ACHN (cell line): ENCODE results near the gene CAPN1.
"Not testable (repeated sequence)": the region's sequence is repeated elsewhere in the genome, so short reads cannot be mapped to it uniquely, and the experiment has no call there.

Source experiments
- DNase-seq: peaks from one replicate; pipeline ENCODE4 v3.0.0-alpha.2; 2015
- in situ Hi-C: cut with HindIII; loops from 2 replicates; pipeline ENCODE4 v1.10.0; 2017; ENCODE audit warnings: low sequenced_read_pairs, low pct_ligation_motif_present, low pct_unique_long_range_greater_than_20kb

Gene CAPN1

DNA sequence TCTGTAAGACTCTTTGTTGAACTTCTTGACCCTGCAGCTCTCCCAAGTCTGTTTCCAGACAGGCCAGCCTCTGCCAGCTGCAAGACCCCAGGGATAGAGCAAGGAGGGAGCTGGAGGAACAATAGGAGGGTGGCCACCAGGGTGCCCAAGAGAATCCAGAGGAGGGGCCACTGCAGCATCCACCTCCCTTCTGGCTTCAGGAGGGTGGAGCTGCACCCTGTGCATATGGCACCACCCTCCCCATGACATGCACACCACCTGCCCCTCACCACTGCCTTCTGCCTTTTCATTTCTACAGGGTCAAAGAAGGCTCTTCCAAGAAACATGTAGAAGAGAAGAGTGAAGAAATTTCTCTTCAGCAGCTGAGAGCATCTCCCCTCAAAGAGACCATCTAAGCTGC, 60.0 kb downstream of the CAPN1 start:
- no peak for DNase-seq
- in situ Hi-C loops = no loop called here

- in situ Hi-C loops = no loop called here
- no peak for DNase-seq
These were observed 60.7 kb downstream of the CAPN1 start for GRCh38 chr11:65242389-65242788.

DNA sequence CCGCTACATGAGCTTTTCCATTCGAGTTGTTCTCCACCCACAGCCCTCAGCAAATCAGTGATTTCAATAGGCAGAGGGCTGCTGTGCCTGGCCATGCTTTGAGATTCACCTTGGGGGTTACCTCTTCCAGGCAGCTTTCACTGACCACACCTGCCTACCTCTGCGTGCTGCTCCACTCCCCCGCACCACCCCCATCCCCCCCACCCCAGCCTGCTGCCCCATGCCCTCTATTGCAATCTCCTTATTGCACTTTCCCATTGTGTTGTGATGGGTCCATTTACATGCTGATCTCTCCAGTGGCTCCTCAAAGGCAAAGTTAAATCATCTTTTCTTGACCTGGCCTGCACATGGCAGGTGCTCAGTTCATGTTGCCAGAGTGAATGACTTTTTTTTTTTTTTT, 62.1 kb downstream of the CAPN1 start:
- no peak for DNase-seq
- in situ Hi-C loops = no loop called here

GRCh38 chr11:65245046-65245445, 63.3 kb downstream of the CAPN1 start:
- in situ Hi-C loops, DNase-seq: not testable (repeated sequence)

GRCh38 chr11:65246506-65246905, 64.8 kb downstream of the CAPN1 start:
- DNase-seq = no peak
- in situ Hi-C loops = no loop called here

DNA sequence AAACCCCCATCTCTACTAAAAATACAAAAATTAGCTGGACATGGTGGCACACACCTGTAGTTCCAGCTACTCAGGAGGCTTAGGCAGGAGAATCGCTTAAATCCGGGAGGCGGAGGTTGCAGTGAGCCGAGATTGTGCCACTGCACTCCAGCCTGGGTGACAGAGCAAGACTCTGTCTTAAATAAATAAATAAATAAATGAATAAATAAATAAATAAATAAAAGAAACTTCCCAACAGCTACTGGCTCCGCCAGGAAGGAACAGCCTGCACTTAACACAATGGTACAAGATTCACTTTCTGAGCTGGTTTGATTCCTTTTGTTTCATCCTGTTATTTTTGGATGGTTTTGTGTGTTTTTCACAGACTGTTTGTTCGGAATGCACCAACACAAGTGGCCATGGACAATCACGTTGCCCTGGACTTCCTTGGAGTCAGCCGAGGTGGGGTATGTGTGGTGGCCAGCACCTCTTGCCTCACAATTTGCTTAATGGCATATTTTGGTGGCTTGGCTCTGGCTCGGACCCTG, 66.5 kb downstream of the CAPN1 start:
- DNase-seq = not testable (repeated sequence)

GRCh38 chr11:65251476-65251875, 69.7 kb downstream of the CAPN1 start:
- DNase-seq = no peak
- in situ Hi-C loops = no loop called here

More for the DNA sequence above, 66.5 kb downstream of the CAPN1 start:
- in situ Hi-C loops = not testable (repeated sequence)

- no peak for DNase-seq
- in situ Hi-C loops = no loop called here
These were observed 73.0 kb downstream of the CAPN1 start for GRCh38 chr11:65254724-65255123.

DNA sequence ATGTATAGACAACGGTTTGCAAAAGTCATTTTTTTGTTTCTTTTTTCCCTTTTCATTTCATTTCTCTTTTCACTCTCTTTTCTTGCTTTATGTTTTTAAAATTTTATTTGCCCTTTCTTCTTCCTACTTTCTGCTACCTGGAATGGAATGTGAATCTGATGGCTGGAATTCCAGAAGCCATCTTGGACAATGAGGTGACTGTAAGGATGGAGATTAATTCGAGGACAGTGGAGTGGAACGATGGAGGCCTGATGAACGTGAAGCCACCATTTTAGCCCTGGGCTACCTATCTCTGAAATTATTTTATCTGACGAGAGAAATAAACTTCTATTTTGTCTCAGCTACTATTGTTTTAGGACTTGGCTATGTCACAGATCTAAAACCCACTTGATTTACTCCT, 77.3 kb downstream of the CAPN1 start:
- in situ Hi-C loops = no loop called here
- DNase-seq = no peak

- no peak for DNase-seq
- in situ Hi-C loops = no loop called here
These were observed 78.6 kb downstream of the CAPN1 start for GRCh38 chr11:65260302-65260701.

DNA sequence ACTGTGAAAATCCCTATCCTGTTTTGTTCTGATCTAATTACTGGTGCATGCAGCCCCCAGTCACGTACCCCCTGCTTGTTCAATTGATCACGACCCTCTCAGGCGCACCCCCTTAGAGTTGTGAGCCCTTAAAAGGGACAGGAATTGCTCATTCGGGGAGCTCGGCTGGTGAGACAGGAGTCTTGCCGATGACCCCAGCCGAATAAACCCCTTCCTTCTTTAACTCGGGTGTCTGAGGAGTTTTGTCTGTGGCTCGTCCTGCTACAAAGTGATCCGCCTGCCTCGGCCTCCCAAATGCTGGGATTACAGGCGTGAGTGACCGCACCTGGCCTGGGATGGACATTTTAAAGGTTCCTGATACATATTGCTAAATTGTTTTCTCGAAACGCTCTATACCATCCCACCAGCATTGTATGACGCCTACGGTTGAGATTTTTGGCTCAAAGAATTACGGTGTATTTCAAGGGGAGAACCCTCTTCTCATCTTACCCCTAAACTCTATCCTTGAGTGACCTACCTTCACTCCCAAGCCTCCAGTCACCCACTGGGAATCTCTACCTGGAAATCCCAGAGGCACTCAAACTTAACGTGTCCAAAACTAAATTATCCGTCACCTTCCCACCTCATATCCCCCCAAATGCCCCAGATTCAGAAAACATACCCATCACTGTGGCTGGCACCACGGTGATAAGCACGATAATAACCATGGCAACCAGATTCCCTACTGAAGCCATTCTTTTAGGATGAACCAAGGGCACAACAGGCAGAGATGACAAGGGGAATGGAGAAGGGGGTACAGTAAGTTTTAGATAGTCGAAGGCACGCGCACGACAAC, 79.2 kb downstream of the CAPN1 start:
- DNase-seq = no peak
- in situ Hi-C loops = no loop called here
